Ramos (cell line): ENCODE measurements around the gene TCEAL8.
"Not testable (repeated sequence)": the region's sequence is repeated elsewhere in the genome, so short reads cannot be mapped to it uniquely, and the experiment has no call there.

ENCODE experiments used
- in situ Hi-C: fragments of 300-500 bp; cut with MboI; formaldehyde crosslinking; loops from one replicate; pipeline ENCODE4 v1.14.3; 2022; ENCODE audit warnings: low sequenced_read_pairs; ENCODE audit not compliant: unreplicated experiment

The TCEAL8 gene

GRCh38 chrX:103254921-103255493 is at the start of gene TCEAL8:
TCEAL8 (minus strand) TSS chrX:103255155; CDS start chrX:103253979, 1,176 bp downstream.
- in situ Hi-C loops = no loop called here

DNA sequence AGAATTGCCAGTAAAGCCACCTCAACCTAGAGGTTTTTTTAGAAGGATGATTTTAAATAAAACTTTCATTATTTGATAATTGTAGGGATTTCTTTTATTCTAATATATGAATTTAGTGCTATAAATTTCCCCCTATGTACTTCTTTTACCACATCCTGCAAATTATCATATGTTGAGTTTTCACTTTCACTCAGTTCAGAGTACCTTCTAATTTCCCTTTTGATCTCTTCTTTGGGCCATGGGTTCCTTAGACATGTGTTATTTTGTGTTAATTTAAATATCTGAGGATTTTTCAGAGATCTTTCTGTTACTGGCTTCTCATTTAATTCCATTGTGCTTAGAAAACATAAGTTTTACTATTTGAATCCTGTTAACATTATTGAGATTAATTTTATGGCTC is 49.8 kb upstream of the TCEAL8 start:
- in situ Hi-C loops = no loop called here

- in situ Hi-C loops = no loop called here
These were observed 38.2 kb upstream of the TCEAL8 start for GRCh38 chrX:103293118-103293517.

GRCh38 chrX:103279624-103280023 is 24.7 kb upstream of the TCEAL8 start:
- in situ Hi-C loops = no loop called here

DNA sequence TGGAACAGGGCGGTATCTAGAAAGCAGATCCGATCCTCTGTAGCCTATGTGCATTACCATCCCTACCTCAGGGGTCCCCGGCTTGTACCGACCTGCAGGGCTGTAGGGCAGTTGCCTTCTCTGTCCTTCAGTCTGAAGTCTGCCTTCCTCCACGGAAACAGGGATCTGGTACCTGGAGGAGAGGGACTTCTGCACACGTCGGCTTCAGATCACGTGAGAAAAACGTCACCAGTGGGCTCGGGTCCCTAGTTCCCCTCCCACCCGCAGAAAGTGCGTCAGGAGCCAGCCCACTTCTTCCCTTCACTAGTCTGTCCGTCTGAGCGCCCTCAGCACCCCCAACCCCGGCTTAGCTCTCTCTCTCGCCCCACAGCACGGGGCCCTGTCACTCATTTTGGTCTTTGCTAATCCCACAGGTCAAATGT is 21.6 kb upstream of the TCEAL8 start, which contains the start of gene TCEAL5:
Gene TCEAL5 (minus strand): TSS at position 170 of the 422 bp plus-strand sequence. CDS start 2,187 bp downstream, outside the sequence.
- in situ Hi-C loops = no loop called here

DNA sequence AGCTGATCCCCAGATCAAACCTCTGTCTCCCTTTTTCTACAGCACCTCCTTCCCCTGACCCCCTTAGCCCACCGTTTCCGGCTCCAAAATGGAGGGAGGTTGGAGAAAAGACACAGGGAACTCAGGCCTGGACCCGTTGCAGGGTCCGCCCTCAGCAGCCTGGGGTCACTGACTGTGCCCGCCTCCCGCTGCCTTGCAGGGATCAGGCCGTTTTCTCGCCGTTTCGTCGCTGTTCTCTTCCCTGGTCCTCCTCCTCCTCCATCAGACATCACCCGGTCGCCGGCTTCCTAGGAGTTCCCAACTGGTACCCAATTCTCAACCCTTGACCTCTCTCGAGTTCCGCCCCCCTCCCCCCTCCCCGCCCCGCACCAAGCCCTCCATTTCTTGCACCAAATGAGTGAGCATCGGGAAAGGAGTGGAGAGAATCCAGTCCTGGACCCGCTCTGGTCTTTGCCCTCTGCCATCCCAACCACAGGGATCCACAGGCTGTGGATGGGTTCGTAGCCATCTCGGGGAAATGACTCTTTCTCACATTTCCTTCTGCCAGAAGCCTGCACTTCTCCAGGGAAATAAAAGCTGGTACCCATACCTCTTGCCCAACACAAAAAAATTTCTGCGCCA is 21.1 kb upstream of the TCEAL8 start:
- in situ Hi-C loops = no loop called here

DNA sequence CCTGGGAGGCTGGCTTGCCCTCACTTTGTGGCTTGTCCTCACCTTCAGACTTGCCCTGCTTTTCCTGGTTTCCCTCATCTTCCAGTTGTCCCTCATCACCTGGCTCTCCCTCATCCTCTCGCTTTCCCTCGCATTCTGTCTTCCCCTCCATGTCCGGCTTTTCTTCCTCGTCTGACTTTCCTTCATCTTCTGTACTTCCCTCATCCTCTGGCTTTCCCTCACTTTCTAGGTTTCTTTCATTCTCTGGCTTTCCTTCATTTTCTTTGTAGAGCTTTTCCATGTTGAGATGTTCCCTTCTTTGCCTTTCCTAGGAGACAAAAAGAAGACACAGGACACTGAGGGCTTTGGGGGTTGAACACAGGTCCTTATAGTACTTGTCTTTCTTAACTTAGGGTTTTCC is 19.3 kb upstream of the TCEAL8 start:
- in situ Hi-C loops = no loop called here

- in situ Hi-C loops = no loop called here
These were observed 3.3 kb upstream of the TCEAL8 start for GRCh38 chrX:103258275-103258674.

DNA sequence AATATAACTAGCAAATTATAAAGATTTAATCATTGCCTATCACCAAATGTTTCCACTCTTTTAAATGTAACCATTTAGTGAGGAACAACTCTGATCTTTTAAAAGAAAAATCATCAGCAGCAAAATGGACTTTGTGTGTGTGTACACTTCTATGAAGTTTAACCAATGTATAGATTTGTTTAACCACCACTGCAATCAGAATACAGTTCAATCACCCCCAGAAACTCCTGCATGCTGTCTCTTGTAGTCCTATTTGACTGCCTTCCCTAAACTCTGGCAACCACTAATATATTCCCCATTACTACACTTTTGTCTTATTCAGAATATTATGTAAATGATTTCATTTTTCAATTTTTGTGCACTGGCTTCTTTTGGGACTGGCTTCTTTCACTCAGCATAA is 1.7 kb upstream of the TCEAL8 start:
- in situ Hi-C loops = no loop called here

DNA sequence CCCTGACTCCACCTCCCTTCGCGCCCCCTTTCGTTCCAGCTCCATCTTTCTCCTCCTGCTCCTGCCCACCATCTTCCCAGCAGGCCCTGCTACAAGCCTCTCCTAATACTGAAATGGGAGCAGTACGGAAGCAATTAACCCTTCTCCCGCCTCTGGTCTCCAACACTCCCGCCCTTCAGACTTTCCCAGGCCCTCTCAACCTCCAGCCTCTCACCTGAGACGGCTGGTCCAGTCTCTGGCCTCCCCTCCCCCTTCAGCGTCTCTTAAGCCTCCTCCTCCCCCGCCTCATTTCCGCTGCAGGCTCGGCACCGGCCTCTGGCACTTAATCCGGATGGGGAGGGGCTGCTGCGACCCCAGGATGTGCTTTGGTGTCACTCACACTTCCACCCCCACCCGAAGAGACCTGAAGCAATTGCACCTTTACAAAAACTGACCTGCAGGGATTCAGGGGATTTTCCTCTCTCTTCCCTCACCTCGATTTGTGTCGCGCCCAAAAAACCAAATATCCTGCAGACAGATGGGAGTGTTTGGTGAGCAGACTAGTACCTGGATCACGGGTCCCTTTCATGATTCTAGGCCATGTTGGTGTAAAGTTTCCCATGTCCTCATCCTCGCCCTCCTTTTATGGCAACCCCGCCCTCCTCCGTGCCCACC is 657 bp downstream of the TCEAL8 start:
- in situ Hi-C loops = no loop called here

- in situ Hi-C loops = no loop called here
These were observed 1.3 kb downstream of the TCEAL8 start for GRCh38 chrX:103253608-103254007.

GRCh38 chrX:103250977-103251376 is 4.0 kb downstream of the TCEAL8 start:
- in situ Hi-C loops = no loop called here

DNA sequence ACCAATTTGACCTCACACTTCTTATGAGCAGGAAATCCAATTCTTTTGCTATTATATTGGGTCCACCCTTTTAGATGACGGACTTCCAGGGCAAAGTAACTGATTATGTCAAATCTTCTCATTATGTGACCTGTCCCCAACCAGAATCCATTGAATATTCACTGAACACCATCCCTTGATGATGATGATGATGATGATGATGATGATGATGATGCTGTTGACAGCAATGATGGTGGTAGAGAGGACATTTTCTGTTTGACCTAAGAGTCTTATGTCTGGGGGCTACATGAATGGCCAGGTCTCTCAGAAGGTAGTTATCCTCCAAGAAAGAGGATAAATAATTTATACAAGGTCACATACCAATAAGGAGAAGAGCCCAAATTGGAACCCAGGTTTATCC is 5.2 kb downstream of the TCEAL8 start:
- in situ Hi-C loops = no loop called here

GRCh38 chrX:103248553-103248952 is 6.4 kb downstream of the TCEAL8 start:
- in situ Hi-C loops = no loop called here

- in situ Hi-C loops = no loop called here
These were observed 14.8 kb downstream of the TCEAL8 start for GRCh38 chrX:103240155-103240554.

DNA sequence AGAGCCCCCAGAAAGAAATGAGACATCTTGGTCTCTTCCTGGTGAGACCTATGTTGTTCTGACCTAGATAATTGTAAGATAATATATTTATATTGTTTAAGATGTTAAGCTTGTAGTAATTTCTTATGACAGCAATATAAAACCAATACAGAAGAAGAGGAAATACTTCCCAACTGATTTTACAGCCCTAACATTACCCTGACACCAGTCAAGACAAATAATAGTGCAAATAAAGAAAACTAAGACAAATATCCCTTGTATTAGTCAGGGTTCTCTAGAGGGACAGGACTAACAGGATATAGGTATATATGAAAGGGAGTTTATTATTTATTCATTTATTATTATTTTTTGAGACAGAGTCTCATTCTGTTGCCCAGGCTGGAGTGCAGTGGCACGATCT is 18.7 kb downstream of the TCEAL8 start:
- in situ Hi-C loops = no loop called here

DNA sequence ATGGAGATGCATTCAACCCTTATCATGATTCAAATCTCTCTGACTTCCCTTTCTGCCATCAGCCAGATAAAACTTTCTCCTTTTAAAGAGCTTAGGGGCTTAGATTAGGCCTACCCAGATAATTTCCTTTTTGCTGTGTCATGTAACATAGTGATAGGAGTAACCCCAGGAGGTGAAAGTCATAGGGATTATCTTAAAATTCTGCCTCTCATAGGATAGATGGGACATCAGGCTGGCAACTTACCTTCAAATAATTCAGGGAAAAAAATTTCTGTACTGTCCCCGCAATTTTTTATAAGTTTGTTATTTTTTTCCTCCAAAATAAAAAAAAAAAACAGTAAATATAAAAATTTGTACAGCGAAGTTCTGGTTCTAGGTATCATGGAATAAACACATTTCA is 19.3 kb downstream of the TCEAL8 start:
- in situ Hi-C loops = not testable (repeated sequence)

GRCh38 chrX:103234869-103235268 is 20.1 kb downstream of the TCEAL8 start:
- in situ Hi-C loops = no loop called here

- in situ Hi-C loops = no loop called here
These were observed 21.7 kb downstream of the TCEAL8 start for GRCh38 chrX:103233263-103233662.

DNA sequence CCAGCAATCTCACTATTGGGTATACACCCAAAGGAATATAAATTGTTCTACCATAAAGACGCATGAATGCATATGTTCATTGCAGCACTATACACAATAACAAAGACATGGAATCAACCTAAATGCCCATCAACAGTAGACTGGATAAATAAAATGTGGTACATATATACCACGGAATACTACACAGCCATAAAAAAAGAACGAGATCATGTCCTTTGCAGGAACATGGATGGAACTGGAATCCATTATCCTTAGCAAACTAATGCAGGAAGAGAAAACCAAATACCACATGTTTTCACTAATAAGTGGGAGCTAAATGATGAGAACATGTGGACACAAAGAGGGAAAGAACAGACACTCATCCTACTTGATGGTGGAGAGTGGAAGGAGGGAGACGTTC is 29.0 kb downstream of the TCEAL8 start:
- in situ Hi-C loops = not testable (repeated sequence)

DNA sequence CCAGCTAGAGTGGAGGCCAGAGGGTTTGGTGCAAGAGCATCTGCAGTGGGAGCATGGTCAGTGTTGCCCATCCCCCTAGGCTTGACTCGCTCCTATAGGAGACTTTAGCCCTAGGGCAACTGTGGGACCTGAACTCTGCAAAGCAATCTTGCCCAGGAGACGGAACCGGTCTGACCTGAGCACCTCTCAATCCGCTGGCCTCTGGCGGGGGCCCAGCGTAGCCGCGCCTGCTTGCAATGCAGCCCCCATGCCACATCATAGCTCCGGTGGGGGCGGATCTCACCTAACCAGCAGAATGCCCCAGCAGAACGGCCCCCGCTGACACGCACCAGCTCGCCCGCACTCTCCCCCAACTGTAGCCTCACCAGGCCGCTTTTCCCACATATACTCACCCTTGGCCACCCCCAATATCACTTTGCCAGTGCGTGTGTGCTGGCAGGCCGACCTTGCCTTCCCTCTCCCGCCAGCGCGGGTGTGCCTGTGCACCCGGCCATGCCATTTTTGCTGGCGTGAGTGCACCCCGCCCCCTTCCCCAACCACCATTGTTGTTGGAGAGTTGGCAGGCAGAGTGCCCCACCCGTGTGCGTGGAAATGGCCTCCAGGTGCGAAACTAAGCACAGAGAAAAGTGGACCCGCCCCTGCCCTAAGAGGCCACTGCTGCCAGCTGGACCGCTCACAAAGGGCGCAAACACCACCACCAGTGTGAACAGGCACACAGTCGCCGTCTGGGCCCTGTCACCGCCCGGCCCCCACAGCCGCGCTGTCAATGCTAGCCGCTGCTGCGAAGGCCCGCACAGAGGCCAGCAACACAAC is 34.2 kb downstream of the TCEAL8 start:
- in situ Hi-C loops = loop anchor here (25.0 kb wide), 1 partner anchor 267 kb away; no protein-coding TSS in a partner anchor
